Natural killer cell treated with Interleukin-12 subunit alpha and Interleukin-12 subunit beta and Interleukin-15 and Interleukin-18, amount 100 ng/mL, for 72 hours (primary cell): ENCODE results near the gene TRIM2. TPM values are rescaled to one million over a fixed set of nuclear protein-coding genes. Genes with fewer than 3 reads are reported as not detected.

Experiments
- total RNA-seq, 2 donors: library from RNA; stranded (reverse); gene quantifications; one replicate each; pipeline ENCODE4 v1.2.3, GENCODE V29; 2022

Gene TRIM2
- total RNA-seq, 2 donors from 2014 or later = not detected

Other genes starting within 250 kb of the TRIM2 start
- gene MND1, start 140.2 kb downstream of the TRIM2 start, total RNA-seq = 10 to 100 TPM; 13.5 to 18.2 TPM